ENCODE results near the gene KCNA4. TPM values are rescaled to one million over a fixed set of nuclear protein-coding genes. Genes with fewer than 3 reads are reported as not detected.

The KCNA4 gene
- total RNA-seq, 4 donors from 2014 or later: 0.23 to 0.56 TPM; not detected in 2

- DNase-seq (ENCODE audit: low spot score in 2 of 2): no peak
- TF ChIP-seq CTCF (IDR thresholded peaks at IDR 0.05) (no peak), POLR2A (IDR thresholded peaks at IDR 0.05) (no peak)
- intact Hi-C loops (cut with DNase I; ENCODE audit: low total_unique reads): no loop called here
- WGBS, 2 donors: 75 to 83% methylated on average over 2 of the region's 2 CpGs
- no peak overlapping the region for H3K4me3 ChIP-seq (ENCODE audit: low read depth, poor library complexity, severe bottlenecking)
Observed at GRCh38 chr11:29962243-29962642, 54.6 kb downstream of the KCNA4 start.

Other genes with a start within 250 kb of the KCNA4 start
- not detected for gene FSHB, start 214.0 kb upstream of the KCNA4 start, total RNA-seq